NCI-H187 (cell line): ENCODE data around the gene GFOD1.
"Not testable (repeated sequence)": the region's sequence is repeated elsewhere in the genome, so short reads cannot be mapped to it uniquely, and the experiment has no call there.

Source experiments
- DNase-seq, 2 experiments: peaks; one replicate each; lab custom pipeline; 2025; lab: John Stamatoyannopoulos, UW

GFOD1 gene

DNA sequence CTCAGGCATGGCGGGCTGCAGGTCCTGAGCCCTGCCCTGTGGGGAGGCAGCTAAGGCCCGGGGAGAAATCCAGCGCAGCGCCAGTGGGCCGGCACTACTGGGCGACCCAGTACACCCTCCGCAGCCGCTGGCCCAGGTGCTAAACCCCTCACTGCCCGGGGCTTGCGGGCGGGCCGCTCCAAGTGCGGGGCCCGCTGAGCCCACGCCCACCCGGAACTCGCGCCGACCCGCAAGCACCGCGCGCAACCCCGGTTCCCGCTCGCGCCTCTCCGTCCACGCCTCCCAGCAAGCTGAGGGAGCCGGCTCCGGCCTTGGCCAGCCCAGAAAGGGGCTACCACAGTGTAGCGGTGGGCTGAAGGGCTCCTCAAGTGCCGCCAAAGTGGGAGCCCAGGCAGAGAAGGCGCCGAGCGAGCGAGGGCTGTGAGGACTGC is 23.8 kb upstream of the GFOD1 start:
- not testable (repeated sequence) for DNase-seq

DNA sequence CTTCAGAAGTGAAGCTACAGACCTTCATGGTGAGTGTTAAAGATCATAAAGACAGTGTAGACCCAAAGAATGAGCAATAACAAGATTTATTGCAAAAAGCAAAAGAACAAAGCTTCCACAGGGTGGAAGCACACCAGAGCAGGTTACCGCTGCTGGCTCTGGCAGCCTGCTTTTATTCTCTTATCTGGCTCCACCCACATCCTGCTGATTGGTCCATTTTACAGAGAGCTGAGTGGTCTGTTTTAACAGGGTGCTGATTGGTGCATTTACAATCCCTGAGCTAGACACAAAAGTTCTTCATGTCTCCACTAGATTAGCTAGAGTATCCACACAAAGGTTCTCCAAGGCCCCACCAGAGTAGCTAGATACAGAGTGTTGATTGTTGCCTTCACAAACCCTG is 23.0 kb upstream of the GFOD1 start:
- not testable (repeated sequence) for DNase-seq

DNA sequence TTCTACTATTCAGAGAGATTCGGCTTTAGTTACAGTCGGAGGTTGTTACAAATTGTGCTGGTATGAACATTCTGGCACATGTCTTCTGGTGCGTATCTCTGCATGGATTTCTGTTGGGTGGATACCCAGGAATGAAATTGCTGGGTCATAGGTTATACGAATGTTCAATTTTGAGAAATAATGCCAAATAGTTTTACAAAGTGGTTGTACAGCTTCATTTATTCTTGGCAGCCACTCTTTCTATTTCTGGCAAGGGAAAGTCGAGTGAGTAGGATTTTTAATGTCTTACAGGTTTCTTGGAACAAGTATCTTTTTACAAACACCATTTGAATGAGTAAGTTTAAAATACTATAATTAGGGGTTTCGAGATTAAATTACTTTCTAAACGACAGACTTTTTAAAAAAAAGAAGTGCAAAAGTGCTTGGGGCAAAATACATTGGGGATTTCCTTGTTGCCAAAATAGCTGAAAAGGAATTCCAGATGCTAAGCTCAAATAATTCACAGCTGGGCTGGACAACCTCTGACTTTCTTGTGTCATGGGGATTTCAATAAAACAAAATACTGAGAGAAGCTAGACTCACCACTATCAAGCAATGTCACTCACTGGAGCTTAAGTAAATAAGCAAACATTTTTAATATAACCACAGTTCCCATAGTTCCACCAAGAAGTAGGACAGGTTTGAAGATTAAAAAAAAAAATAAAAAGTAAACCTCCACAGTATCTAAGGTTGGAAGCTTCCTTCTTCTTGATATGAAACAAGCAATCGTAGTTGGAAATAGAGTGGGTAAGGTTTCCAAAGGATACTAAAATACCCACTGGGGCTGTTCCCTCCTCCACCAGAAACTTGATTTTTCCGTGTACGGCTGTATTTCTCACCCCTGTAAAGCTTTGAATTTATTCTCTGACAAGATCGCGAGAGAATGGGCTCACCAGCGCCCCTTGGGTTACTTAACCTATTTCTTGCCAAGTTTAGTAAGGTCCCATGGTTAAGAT is 21.6 kb upstream of the GFOD1 start:
- no peak for DNase-seq

- no peak for DNase-seq
Observed at GRCh38 chr6:13507306-13507860, 20.0 kb upstream of the GFOD1 start.

DNA sequence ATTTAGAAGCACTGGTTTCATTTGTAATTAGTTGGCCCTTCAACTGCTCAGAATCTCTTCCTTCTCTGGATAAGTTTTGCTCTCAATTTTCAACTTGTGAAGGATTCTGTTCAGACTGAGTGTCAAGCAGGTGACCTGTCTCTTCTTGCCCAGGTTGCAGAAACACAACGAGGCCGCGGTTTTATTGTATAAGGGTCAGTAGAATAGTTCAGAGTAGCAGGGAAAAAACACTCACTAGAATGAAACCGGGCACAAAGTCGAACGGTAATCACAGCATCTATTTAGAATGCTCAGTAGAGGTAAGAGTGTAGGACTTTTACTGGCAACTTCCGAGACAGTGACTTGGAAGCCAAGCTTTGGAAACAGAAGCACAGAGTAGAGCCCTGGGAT is 17.9 kb upstream of the GFOD1 start:
- no peak for DNase-seq

GRCh38 chr6:13504611-13505344 is 17.4 kb upstream of the GFOD1 start:
- DNase-seq: no peak

GRCh38 chr6:13500915-13501314 is 13.5 kb upstream of the GFOD1 start:
- no peak for DNase-seq

DNA sequence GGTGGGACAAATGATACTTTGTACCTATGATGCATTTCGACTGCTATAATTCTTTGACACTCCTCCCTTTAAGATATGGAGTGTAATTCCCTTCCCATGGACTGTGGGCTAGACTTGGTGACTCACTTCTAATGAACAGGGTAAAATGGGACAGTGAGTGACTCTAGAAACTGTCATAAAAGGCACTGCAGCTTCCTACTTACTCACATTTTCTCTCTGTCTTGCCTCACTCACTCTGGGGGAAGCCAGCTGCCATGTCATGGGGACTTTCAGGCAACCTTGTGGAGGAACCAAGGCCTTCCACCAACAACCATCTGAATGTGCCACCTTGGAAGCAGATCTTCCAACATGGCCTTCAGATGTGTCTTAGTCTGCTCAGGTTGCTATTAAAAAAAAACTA is 12.9 kb upstream of the GFOD1 start:
- DNase-seq: no peak

DNA sequence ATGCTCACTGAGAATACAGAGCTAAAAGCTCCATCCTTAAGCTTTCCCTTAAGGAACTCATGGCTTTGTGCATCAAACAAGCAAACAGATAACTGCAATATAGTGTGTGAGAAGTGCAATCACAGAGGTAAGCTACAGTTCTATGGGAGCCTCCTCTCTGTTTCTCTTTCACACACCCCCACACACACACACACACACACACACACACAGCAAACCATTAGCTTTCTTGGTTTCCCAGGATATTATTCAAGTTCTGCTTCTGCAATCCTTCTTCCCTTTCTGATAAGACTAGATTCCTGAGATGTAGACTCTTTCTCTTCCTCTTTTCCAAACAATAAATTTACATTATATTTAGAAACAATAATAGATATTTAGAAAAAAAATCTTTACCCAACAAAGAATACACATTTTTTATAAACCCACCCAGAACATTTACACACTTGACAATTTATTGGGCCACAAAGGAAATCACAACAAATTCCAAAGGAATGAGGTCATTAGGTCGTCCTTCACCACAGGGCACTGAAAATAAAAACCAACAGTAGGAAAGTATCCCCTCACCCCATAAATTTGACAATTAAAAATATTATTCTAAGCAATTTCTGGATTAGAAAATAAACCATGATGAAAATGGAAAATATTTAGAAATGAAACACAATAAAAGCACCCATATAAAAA is 9.3 kb upstream of the GFOD1 start:
- no peak for DNase-seq

DNA sequence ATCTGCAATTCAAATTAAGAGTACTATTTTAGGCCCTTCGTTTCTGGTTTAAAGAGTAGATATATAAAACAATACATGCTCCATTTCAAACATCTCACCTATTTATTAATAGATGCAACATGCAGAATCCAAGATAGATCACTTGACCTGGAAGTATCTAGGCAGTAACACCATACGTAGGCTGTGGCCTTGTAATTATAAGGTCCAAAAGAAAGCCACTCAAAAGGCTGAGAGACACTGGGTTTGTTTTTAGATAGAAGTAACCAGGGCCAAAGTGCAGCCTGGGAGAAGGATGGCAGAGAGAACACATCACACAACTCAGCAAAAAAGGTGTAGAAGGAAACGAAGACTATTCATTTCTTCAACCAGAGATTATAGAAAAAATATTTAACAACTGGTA is 8.4 kb upstream of the GFOD1 start:
- DNase-seq: no peak

DNA sequence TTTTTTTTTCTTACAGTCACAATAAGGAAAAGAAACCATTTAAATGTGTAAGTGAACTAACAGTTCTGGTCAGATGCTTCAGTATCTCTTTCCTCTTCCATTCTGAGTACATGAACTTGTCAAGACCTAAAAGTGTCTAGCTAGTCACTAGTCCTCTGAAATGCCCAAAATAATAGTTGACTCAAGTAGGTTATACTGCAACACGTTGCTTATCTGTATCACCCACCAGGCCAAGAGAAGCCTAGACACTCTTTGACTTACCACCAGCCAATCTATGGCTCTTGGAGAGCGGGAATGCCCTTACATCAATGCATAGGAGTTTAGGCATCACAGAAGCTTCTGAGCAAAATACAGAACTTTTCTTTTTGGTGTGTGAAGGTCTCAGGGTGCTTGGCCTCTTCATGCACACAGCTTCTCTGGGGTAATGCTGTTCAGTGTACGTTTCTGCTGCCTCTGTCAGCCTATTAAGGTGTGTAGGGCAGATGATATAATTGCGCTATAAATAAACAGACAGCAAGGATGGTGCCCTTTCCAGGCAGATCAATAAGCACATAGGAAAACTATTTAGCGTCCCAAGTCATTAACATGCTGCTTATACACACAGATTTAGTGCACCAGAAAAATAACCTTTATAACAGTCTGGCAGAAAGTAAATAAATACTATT is 7.8 kb upstream of the GFOD1 start:
- no peak for DNase-seq

- no peak for DNase-seq
Observed at GRCh38 chr6:13494137-13494536, 6.7 kb upstream of the GFOD1 start.

DNA sequence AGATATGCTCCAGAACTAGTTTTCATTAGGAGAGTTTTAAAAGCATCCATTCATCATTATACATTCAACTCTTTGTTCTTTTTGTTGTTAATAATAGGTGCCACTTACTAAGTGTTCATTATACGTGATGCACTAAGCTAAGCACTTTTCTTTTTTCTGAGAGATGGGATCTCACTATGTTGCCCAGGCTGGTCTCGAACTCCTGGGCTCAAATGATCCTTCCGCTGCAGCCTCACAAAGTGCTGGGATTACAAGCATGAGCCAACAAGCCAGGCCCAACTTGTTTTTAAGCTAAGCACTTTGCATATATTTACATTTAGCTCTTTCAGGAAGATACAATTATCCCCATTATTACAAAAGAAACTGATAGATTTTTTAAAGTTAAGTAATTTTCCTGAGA is 5.7 kb upstream of the GFOD1 start:
- no peak for DNase-seq

DNA sequence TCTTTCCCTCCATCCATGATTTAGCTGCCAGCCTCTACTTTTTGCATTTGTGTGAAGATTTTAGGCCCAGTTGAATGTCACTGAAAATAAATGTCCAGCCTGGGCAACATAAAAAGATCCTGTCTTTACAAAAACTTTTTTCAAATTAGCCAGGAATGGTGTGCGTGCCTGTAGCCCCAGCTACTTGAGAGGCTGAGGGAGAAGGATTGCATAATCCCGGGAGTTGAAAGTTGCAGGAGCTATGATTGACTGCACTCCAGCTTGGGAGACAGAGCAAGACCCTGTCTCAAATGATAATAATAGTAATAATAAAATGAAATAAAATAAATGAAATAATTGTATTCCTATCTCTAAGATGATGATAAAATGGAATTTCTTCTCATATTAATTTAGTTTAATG is 5.0 kb upstream of the GFOD1 start:
- no peak for DNase-seq

- no peak for DNase-seq
Observed at GRCh38 chr6:13491538-13491937, 4.1 kb upstream of the GFOD1 start.

- DNase-seq: no peak
Observed at GRCh38 chr6:13490402-13490801, 3.0 kb upstream of the GFOD1 start.

GRCh38 chr6:13488896-13489237 is 1.5 kb upstream of the GFOD1 start:
- no peak for DNase-seq

DNA sequence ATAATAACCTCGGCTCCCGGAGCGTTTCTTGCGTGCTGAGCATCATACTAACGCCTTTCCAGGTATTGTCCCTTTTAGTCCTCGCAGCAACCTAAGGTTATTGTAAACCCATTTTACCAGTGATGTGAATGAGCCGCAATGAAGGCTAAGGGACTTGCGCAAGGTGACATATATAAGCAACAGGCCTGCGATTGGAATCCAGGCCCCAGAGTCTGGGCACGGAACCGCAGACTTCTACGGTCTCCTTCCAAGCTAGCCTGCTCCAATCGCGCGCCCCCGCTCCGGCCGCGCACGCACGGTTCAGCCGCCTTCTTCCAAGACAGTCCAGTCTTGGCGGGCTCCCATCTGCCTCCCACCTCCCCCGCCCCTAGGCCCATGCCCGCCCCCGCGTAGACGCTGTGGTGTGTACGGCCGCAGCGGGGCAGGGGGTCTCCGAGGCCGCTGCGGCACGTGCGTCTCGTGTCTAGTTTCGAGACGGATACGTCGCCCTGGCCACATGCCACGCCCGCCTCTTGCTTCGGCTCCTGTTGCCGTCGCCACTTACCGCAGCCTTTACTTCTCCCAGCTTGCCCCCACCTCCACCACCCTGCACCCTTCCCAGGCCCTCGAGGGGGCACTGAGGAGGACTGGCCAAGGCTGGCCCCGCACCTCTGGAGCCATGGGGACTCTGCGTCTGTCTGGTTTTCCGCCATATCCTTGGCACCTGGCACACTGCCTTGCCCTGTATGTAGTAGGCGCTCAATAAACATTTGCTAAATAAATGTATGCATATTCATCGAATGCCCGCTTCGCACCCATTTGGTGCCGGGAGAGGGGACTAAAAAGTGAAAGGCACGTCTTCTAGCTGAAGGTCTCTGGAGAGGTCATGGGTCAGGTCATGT is 855 bp upstream of the GFOD1 start:
- DNase-seq: no peak

DNA sequence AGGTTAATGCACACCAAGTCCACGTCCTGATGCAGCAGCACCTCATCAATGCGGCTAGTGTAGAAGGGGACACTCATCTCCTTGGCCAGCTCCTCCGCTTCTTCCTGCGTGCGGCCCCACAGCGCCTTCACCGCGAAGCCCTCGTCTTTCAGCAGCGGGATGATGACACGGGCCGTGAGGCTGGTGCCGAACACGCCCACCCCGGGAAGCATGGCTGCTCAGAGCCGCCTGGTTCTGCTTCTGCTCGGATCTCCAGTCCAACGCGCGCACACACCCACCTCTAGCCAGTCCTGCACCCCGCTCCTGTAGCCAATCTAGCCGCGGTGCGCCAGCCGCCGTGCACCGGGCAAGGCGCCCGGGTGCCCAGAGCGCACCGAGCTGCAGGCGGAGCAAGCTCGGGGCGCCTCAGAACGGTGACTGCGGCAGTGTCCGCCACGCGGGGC is 700 bp downstream of the GFOD1 start:
- DNase-seq: no peak

DNA sequence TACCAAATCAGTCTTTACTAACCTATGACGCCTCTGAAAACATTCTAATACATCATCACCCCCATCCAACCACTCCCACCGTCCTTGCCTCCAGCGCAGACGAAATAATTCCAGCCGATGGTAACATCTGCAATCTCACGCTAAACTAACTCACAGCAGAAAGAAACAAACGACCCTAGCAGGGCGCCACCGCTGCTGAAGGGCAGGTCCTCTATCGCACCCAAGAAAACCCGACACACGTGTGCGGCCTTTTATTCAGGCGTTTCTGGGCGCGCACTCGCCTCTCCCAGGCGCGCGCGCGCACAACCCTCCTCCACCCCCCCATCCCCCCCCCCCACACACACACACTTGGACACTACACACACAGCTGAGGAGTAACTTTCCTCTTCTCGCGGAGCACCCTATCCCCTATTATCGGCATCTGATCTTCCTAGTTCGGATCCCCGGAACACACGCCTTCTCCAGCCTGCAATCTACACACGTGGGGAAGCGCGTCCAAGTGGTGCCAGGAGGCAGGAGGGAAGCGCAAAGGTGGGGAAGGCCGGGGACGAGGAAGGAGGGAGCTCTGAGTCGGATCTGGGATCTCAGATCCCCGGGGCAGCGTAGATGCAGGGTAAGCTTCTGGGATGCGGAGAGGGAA is 1.4 kb downstream of the GFOD1 start:
- no peak for DNase-seq
